GM21390 (cell line): ENCODE data around the gene POF1B.

ENCODE experiments used
- ATAC-seq: cut with Tn5 transposase; IDR thresholded peaks from one replicate; pipeline ENCODE4 v1.9.1; 2021; ENCODE audit not compliant: unreplicated experiment

Gene POF1B

GRCh38 chrX:85243761-85244449 is 135.6 kb downstream of the POF1B start, which contains the start of the genes SATL1 and ZNF711:
TSS of gene SATL1 (minus strand) at chrX:85243779. CDS start at chrX:85108968, 134,811 bp downstream.
TSS of gene ZNF711 (plus strand) at chrX:85243991. CDS start at chrX:85247573, 3,582 bp downstream.
- peak; percentile 52 for ATAC-seq

GRCh38 chrX:85243155-85243554 is 136.3 kb downstream of the POF1B start:
- no peak for ATAC-seq
